Astrocyte (in vitro differentiated cells and primary cell): ENCODE measurements around the gene EPB41L4B. TPM values are rescaled to one million over a fixed set of nuclear protein-coding genes. Genes with fewer than 3 reads are reported as not detected.

Experiments
- DNase-seq: peaks from one replicate; pipeline ENCODE4 v3.0.0-alpha.2; 2010; ENCODE audit warnings: low read depth
- FAIRE-seq: peaks from 2 replicates; lab custom pipeline; 2011; peaks lifted over from hg19 to GRCh38; lab: Jason Lieb, UNC
- H2AFZ ChIP-seq: 2 replicates; pipeline ENCODE4 v1.6.0; 2012; ENCODE audit warnings: low read depth, low read length, inconsistent platforms
- H3K27ac ChIP-seq: 2 replicates; pipeline ENCODE4 v1.5.1; 2011; ENCODE audit warnings: low read depth, low read length, inconsistent platforms
- H3K27me3 ChIP-seq: 2 replicates; pipeline ENCODE4 v1.6.0; 2011; ENCODE audit warnings: low read length, inconsistent platforms; ENCODE audit not compliant: insufficient read depth
- H3K36me3 ChIP-seq: 2 replicates; pipeline ENCODE4 v1.5.1; 2011; ENCODE audit warnings: low read length, inconsistent platforms; ENCODE audit not compliant: insufficient read depth
- H3K4me1 ChIP-seq: 2 replicates; pipeline ENCODE4 v1.5.1; 2011; ENCODE audit warnings: low read length, inconsistent platforms; ENCODE audit not compliant: insufficient read depth
- H3K4me2 ChIP-seq: 2 replicates; pipeline ENCODE4 v1.6.0; 2012; ENCODE audit warnings: low read length, inconsistent platforms
- H3K4me3 ChIP-seq: 2 replicates; pipeline ENCODE4 v1.5.1; 2011; ENCODE audit warnings: low read depth, mild to moderate bottlenecking, low read length, inconsistent platforms; ENCODE audit not compliant: insufficient read depth
- H3K79me2 ChIP-seq: 2 replicates; pipeline ENCODE4 v1.6.0; 2012; ENCODE audit warnings: mild to moderate bottlenecking, low read length, inconsistent platforms; ENCODE audit not compliant: insufficient read depth
- H3K9ac ChIP-seq: 2 replicates; pipeline ENCODE4 v1.6.0; 2012; ENCODE audit warnings: mild to moderate bottlenecking, low read length, inconsistent platforms
- H3K9me3 ChIP-seq: 2 replicates; pipeline ENCODE4 v1.5.1; 2012; ENCODE audit warnings: low read depth, mild to moderate bottlenecking, low read length, inconsistent platforms; ENCODE audit not compliant: insufficient read depth
- H4K20me1 ChIP-seq: 2 replicates; pipeline ENCODE4 v1.6.0; 2012; ENCODE audit warnings: low read length, inconsistent platforms; ENCODE audit not compliant: insufficient read depth
- H3K27ac Mint-ChIP-seq: one replicate; pipeline ENCODE4 v1.8.0; 2021; ENCODE audit warnings: mild to moderate bottlenecking, mixed read lengths; ENCODE audit not compliant: unreplicated experiment
- H3K27me3 Mint-ChIP-seq: one replicate; pipeline ENCODE4 v1.8.0; 2021; ENCODE audit warnings: low read depth, mixed read lengths; ENCODE audit not compliant: unreplicated experiment
- H3K36me3 Mint-ChIP-seq: one replicate; pipeline ENCODE4 v1.8.0; 2021; ENCODE audit warnings: low read depth, mixed read lengths; ENCODE audit not compliant: unreplicated experiment
- H3K4me1 Mint-ChIP-seq: one replicate; pipeline ENCODE4 v1.8.0; 2021; ENCODE audit warnings: low read depth, mixed read lengths; ENCODE audit not compliant: unreplicated experiment
- H3K4me3 Mint-ChIP-seq: one replicate; pipeline ENCODE4 v1.8.0; 2021; ENCODE audit warnings: mild to moderate bottlenecking, moderate library complexity, mixed read lengths; ENCODE audit not compliant: unreplicated experiment
- H3K9me3 Mint-ChIP-seq: one replicate; pipeline ENCODE4 v1.8.0; 2021; ENCODE audit warnings: mild to moderate bottlenecking, mixed read lengths; ENCODE audit not compliant: unreplicated experiment
- CTCF ChIP-seq: IDR thresholded peaks from 2 replicates; pipeline ENCODE4 v1.5.1; 2011; ENCODE audit warnings: low read depth, mild to moderate bottlenecking, inconsistent platforms, low read length, moderate library complexity; ENCODE audit not compliant: insufficient read depth
- EZH2 ChIP-seq: IDR thresholded peaks from 2 replicates; pipeline ENCODE4 v1.6.1; 2012; ENCODE audit warnings: mild to moderate bottlenecking, low read length, inconsistent platforms; ENCODE audit not compliant: insufficient read depth
- total RNA-seq: library from RNA; stranded (reverse); gene quantifications from 2 replicates; pipeline ENCODE4 v1.2.1, GENCODE V29; 2021

Gene EPB41L4B
- total RNA-seq, 1 donor from 2014 or later, result 2.0 TPM

DNA sequence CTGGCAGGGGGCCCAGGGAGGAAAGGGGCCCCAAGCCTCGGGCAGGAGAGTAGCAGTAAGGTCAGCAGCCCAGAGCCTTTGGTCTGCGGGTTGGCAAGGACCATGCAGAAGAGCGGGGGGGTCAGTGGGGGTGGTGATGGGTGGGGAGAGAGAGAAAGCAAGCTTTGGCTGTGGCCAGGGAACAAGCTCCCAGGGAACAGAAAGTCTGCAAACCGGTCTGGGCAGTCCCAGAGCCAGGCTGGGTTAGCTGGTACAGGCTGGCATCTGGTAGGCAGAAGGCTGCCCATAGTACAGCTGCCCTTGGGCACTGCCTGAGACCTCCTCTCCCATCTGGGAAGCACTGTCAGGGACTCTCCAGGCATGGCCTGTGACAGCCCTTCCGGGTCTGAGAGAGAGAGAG lies 10.5 kb upstream of the EPB41L4B start:
- H3K9me3 ChIP-seq, result no peaks in the 10 kb centered on the region
- peaks cover 2% of the 10 kb centered on the region for H3K27me3 ChIP-seq
- peaks cover 6% of the 10 kb centered on the region for H3K4me1 Mint-ChIP-seq
- H2AFZ ChIP-seq, result no peak overlapping the region
- peaks cover 1% of the 10 kb centered on the region for H3K27me3 Mint-ChIP-seq
- H3K4me3 Mint-ChIP-seq, result no peak overlapping the region
- no peaks in the 10 kb centered on the region for H3K36me3 ChIP-seq
- H3K4me2 ChIP-seq, result no peak overlapping the region
- no peaks in the 10 kb centered on the region for H3K36me3 Mint-ChIP-seq
- H3K27ac ChIP-seq, result no peak overlapping the region
- TF ChIP-seq CTCF (no peak), EZH2 (no peak)
- H3K79me2 ChIP-seq, result no peaks in the 10 kb centered on the region
- no peak overlapping the region for H3K4me3 ChIP-seq
- DNase-seq (no peak), FAIRE-seq (no peak)
- H3K4me1 ChIP-seq, result peaks cover 10% of the 10 kb centered on the region
- H3K9ac ChIP-seq, result no peak overlapping the region
- H4K20me1 ChIP-seq, result no peaks in the 10 kb centered on the region
- H3K9me3 Mint-ChIP-seq, result peaks cover 1% of the 10 kb centered on the region
- no peak overlapping the region for H3K27ac Mint-ChIP-seq

DNA sequence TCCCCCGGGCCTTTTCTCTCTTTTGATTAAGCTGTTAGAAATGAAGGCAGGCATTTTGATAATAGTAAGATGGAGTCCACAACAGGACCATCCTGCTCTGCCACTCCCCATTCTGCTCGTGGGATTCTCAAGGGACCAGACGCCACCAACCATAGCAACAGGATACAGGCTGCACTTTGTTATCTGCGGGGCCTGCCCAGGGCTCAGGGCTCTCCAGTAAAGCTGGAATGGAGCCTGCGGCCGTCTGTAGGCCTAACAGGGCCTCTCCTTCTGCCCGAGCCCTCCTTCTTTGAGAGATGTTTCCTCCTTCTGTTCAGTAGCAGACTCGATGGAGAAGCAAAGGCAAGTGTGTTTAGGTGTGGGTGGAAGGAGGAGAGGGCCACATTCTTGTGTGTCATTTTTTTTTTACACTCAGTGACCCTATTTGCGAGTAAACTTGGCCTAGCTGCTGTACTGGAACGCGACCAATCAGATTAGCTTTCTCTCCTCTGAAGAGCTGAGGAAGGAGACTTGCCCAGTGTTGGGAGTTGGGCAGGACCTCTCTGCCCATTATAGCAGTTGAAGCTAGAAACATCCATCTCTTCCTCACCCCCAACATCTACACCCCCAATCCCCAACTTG lies 8.9 kb upstream of the EPB41L4B start:
- Histone ChIP-seq H3K36me3 (no peaks in the 10 kb centered on the region), H3K4me2 (peak overlapping the region; percentile 55), H4K20me1 (no peaks in the 10 kb centered on the region), H3K9ac (no peak overlapping the region), H3K79me2 (no peaks in the 10 kb centered on the region), H3K27ac (no peak overlapping the region), H2AFZ (no peak overlapping the region), H3K9me3 (no peaks in the 10 kb centered on the region), H3K4me3 (no peak overlapping the region), H3K27me3 (peaks cover 3% of the 10 kb centered on the region), H3K4me1 (peaks cover 10% of the 10 kb centered on the region)
- Mint-ChIP-seq H3K27me3 (peaks cover 7% of the 10 kb centered on the region), H3K4me1 (peaks cover 6% of the 10 kb centered on the region), H3K36me3 (no peaks in the 10 kb centered on the region), H3K27ac (no peak overlapping the region), H3K9me3 (peaks cover 3% of the 10 kb centered on the region), H3K4me3 (no peak overlapping the region)
- FAIRE-seq (no peak), DNase-seq (no peak)
- no peak for TF ChIP-seq EZH2
- no peak for TF ChIP-seq CTCF

DNA sequence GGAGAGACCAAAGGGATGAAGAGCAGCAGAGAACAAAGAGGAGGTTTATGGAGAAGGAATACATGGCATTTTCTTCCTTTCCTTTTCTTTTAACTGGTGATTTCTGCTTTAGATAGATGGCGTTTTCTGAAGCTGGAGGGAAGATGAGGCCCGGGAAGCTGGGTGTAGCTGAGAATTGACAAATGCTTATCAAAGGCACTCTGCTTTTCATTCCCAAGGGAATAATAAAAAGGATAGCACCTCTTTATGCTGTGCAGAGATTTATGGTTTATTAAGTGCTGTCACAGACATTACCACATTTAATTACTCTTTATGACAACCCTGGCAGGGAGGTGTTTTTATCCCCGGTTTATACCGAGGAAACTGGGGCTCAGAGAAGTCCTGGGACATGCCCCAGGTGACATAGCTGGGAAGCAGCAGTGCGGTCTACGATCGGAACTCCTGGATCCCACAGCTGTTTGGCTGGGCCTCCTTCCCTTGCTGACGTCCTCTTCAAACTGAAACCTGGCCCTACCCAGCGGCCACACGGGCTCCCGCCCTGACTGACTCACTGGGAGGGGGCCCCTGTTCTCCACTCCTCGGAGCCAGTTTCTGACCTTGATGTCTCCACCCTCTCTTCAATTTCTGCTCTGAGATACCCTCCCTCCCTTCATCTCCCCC lies 8.2 kb upstream of the EPB41L4B start:
- DNase-seq (peak; percentile 78), FAIRE-seq (no peak)
- Histone ChIP-seq H2AFZ (peak overlapping the region; percentile 23), H3K9ac (no peak overlapping the region), H3K27me3 (peaks cover 6% of the 10 kb centered on the region), H3K9me3 (no peaks in the 10 kb centered on the region), H3K4me1 (peaks cover 10% of the 10 kb centered on the region), H3K36me3 (no peaks in the 10 kb centered on the region), H3K4me3 (no peak overlapping the region), H3K79me2 (no peaks in the 10 kb centered on the region), H3K4me2 (peak overlapping the region; percentile 55), H3K27ac (no peak overlapping the region), H4K20me1 (no peaks in the 10 kb centered on the region)
- no peak overlapping the region for H3K4me3 Mint-ChIP-seq
- no peak for TF ChIP-seq EZH2
- no peak for TF ChIP-seq CTCF
- H3K36me3 Mint-ChIP-seq, result no peaks in the 10 kb centered on the region
- peaks cover 3% of the 10 kb centered on the region for H3K9me3 Mint-ChIP-seq
- H3K4me1 Mint-ChIP-seq, result peaks cover 6% of the 10 kb centered on the region
- peaks cover 7% of the 10 kb centered on the region for H3K27me3 Mint-ChIP-seq
- no peak overlapping the region for H3K27ac Mint-ChIP-seq
